OCI-LY1 (cell line): ENCODE results near the gene OXCT1.
A peak's percentile ranks its signal among the peaks of the same experiment; 100 is the strongest.
"Not testable (repeated sequence)": the region's sequence is repeated elsewhere in the genome, so short reads cannot be mapped to it uniquely, and the experiment has no call there.

ENCODE experiments used
- H2AFZ ChIP-seq: fragments of 200-600 bp; sonication (generic), shearing (Covaris generic); 2 replicates; pipeline ENCODE4 v1.6.0; 2014; ENCODE audit warnings: antibody characterized with exemption, mild to moderate bottlenecking, low read length
- H3F3A ChIP-seq: fragments of 200-600 bp; sonication (generic), shearing (Covaris generic); 2 replicates; pipeline ENCODE4 v1.6.0; 2014; ENCODE audit warnings: mild to moderate bottlenecking, antibody characterized with exemption, low read length, moderate library complexity; ENCODE audit not compliant: insufficient read depth
- H3K27ac ChIP-seq: fragments of 200-600 bp; sonication (generic); 2 replicates; pipeline ENCODE4 v1.5.1; 2014; ENCODE audit warnings: low read length, mixed run types, mild to moderate bottlenecking, low read depth; ENCODE audit not compliant: poor library complexity, severe bottlenecking
- H3K27me3 ChIP-seq: fragments of 200-600 bp; sonication (generic); 2 replicates; pipeline ENCODE4 v1.6.0; 2014; ENCODE audit warnings: antibody characterized with exemption, mild to moderate bottlenecking, low read length, moderate library complexity; ENCODE audit not compliant: insufficient read depth
- H3K36me3 ChIP-seq: fragments of 200-600 bp; sonication (generic); 2 replicates; pipeline ENCODE4 v1.6.1; 2014; ENCODE audit warnings: mild to moderate bottlenecking, antibody characterized with exemption, low read length, moderate library complexity, mixed read lengths; ENCODE audit not compliant: insufficient read depth
- H3K4me1 ChIP-seq: fragments of 200-600 bp; sonication (generic); 2 replicates; pipeline ENCODE4 v1.5.1; 2014; ENCODE audit warnings: mild to moderate bottlenecking, low read length, moderate library complexity; ENCODE audit not compliant: insufficient read depth, severe bottlenecking
- H3K4me2 ChIP-seq: fragments of 200-600 bp; sonication (generic), shearing (Covaris generic); 2 replicates; pipeline ENCODE4 v1.6.1; 2014; ENCODE audit warnings: low read length
- H3K4me3 ChIP-seq: fragments of 200-600 bp; sonication (generic); 2 replicates; pipeline ENCODE4 v1.5.1; 2014; ENCODE audit warnings: low read length, low read depth, mild to moderate bottlenecking, mixed read lengths; ENCODE audit not compliant: poor library complexity, severe bottlenecking
- H3K79me2 ChIP-seq: fragments of 200-600 bp; shearing (Covaris generic); 2 replicates; pipeline ENCODE4 v1.6.1; 2016; ENCODE audit warnings: mixed run types, low read length, mixed read lengths; ENCODE audit not compliant: insufficient read depth
- H3K9ac ChIP-seq: fragments of 200-600 bp; sonication (generic), shearing (Covaris generic); 2 replicates; pipeline ENCODE4 v1.6.1; 2014; ENCODE audit warnings: mild to moderate bottlenecking, low read length, mixed read lengths
- H3K9me2 ChIP-seq: fragments of 200-600 bp; sonication (generic), shearing (Covaris generic); 2 replicates; pipeline ENCODE4 v1.6.1; 2014; ENCODE audit warnings: low read depth, mild to moderate bottlenecking, low read length, mixed read lengths
- H3K9me3 ChIP-seq: fragments of 200-600 bp; shearing (Covaris generic); 2 replicates; pipeline ENCODE4 v1.6.1; 2014; ENCODE audit warnings: low read length, mixed read lengths
- H4K20me1 ChIP-seq: fragments of 200-600 bp; sonication (generic), shearing (Covaris generic); 2 replicates; pipeline ENCODE4 v1.6.0; 2016; ENCODE audit warnings: mild to moderate bottlenecking, low read length; ENCODE audit not compliant: insufficient read depth
- EZH2 ChIP-seq: fragments of 200-600 bp; sonication (generic), shearing (Covaris generic); IDR thresholded peaks from 2 replicates; pipeline ENCODE4 v1.8.0; 2017; ENCODE audit warnings: borderline replicate concordance, mixed run types, mild to moderate bottlenecking, antibody characterized with exemption, low read length, moderate library complexity, mixed read lengths
- TF ChIP-seq, protein P1 (sequence below): fragments of 200-600 bp; sonication (generic), shearing (Covaris generic); IDR thresholded peaks from 2 replicates; pipeline ENCODE4 v1.5.1; 2017; ENCODE audit warnings: mild to moderate bottlenecking, antibody characterized with exemption, low read length, moderate library complexity, mixed read lengths

The OXCT1 gene

DNA sequence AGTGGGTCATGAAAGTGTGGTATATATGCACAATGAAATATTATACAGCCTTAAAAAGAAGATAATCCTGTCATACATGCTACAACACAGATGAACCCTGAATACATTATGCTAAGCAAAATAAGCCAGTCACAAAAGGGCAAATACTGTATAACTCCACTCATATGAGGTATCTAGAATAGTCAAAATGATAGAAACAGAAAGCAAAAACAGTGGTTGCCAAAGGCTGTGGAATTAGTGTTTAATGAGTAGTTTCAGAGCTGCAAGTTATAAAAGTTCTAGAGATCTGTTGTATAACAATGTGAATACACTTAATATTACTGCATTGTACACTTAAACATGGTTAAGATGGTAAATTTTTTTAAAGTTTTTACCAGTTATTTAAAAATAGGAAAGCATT is 135.0 kb downstream of the OXCT1 start:
- H3K9me2 ChIP-seq = no peaks in the 10 kb centered on the region
- TF ChIP-seq, protein P1, sequence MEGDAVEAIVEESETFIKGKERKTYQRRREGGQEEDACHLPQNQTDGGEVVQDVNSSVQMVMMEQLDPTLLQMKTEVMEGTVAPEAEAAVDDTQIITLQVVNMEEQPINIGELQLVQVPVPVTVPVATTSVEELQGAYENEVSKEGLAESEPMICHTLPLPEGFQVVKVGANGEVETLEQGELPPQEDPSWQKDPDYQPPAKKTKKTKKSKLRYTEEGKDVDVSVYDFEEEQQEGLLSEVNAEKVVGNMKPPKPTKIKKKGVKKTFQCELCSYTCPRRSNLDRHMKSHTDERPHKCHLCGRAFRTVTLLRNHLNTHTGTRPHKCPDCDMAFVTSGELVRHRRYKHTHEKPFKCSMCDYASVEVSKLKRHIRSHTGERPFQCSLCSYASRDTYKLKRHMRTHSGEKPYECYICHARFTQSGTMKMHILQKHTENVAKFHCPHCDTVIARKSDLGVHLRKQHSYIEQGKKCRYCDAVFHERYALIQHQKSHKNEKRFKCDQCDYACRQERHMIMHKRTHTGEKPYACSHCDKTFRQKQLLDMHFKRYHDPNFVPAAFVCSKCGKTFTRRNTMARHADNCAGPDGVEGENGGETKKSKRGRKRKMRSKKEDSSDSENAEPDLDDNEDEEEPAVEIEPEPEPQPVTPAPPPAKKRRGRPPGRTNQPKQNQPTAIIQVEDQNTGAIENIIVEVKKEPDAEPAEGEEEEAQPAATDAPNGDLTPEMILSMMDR = no peak
- no peak for TF ChIP-seq EZH2
- no peaks in the 10 kb centered on the region for H3K9me3 ChIP-seq
- no peaks in the 10 kb centered on the region for H3K79me2 ChIP-seq
- peaks cover 41% of the 10 kb centered on the region for H3K36me3 ChIP-seq
- no peak overlapping the region for H3K9ac ChIP-seq
- H3K27me3 ChIP-seq = no peaks in the 10 kb centered on the region
- no peaks in the 10 kb centered on the region for H4K20me1 ChIP-seq
- no peak overlapping the region for H2AFZ ChIP-seq
- H3F3A ChIP-seq = no peaks in the 10 kb centered on the region
- no peak overlapping the region for H3K4me3 ChIP-seq
- H3K4me2 ChIP-seq = no peak overlapping the region
- no peak overlapping the region for H3K27ac ChIP-seq
- H3K4me1 ChIP-seq = no peaks in the 10 kb centered on the region

DNA sequence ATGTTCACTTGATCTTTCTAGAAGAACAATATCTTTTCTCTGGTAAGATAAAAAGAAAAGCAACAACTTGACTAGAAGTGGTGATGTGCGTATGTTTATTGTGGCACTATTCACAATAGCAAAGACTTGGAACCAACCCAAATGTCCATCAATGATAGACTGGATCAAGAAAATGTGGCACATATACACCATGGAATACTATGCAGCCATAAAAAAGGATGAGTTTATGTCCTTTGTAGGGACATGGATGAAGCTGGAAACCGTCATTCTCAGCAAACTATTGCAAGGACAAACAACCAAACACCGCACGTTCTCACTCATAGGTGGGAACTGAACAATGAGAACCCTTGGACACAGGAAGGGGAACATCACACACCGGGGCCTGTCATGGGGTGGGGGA is 140.8 kb downstream of the OXCT1 start:
- H3F3A ChIP-seq, H3K36me3 ChIP-seq, H4K20me1 ChIP-seq, H3K4me3 ChIP-seq, H3K4me2 ChIP-seq, H3K79me2 ChIP-seq, H3K9me3 ChIP-seq, H3K9ac ChIP-seq, H3K27ac ChIP-seq, H2AFZ ChIP-seq, H3K27me3 ChIP-seq, H3K4me1 ChIP-seq, H3K9me2 ChIP-seq: not testable (repeated sequence)

DNA sequence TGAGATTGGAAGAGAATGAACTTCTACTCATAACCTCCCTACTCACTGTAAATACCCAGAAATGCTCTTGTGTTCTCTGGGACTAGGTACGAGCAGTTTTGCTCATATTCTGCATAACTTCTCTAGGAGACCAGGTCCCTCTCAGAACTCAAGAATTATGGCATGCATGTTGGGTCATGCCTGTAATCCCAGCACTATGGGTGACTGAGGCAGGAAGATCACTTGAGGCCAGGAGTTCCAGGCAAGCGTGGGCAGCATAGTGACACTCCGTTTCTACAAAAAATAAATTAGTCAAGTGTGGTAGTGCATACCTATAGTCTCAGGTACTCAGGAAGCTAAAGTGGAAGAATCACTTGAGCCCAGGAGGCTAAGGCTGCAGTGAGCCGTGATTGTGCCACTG is 141.9 kb downstream of the OXCT1 start:
- Histone ChIP-seq H3K9me2 (no peaks in the 10 kb centered on the region), H3K4me3 (no peak overlapping the region), H3K79me2 (no peaks in the 10 kb centered on the region), H3K4me1 (no peaks in the 10 kb centered on the region), H3K9me3 (no peaks in the 10 kb centered on the region), H3K4me2 (no peak overlapping the region), H2AFZ (no peak overlapping the region), H4K20me1 (no peaks in the 10 kb centered on the region), H3K36me3 (peaks cover 6% of the 10 kb centered on the region; the same call in 1 of the 2 replicates), H3F3A (no peaks in the 10 kb centered on the region), H3K9ac (no peak overlapping the region), H3K27ac (no peak overlapping the region), H3K27me3 (no peaks in the 10 kb centered on the region)
- TF ChIP-seq, protein P1 = no peak
- TF ChIP-seq EZH2 = no peak

DNA sequence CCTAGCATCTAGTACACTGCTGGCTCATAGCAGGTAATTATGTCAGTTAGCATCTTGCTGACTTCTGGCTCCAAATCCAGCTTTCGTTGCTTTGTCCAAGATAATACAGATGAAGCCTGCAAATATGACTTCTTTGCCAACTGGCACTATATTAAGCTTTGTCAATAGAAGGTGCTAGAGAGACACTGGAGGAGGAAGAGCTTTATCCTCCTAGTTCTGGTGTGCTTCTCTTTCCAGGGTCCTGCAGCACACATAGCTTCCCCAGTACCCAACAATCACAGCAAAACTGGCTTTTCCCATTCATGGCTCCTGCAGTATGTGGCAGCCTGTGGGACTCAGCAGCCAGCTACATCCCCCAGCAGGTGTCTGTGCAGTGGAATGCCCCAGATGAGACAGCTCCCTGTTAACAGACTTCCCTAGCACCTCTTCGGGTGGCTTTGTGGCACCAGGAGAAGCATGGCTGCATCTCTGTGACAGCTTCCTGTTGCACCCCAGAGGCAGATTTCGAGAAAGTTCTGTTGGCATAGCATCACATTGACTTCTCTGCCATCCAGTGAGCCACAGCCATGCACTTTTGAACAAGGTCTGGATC is 147.8 kb downstream of the OXCT1 start:
- no peak overlapping the region for H2AFZ ChIP-seq
- no peak overlapping the region for H3K9ac ChIP-seq

More for the DNA sequence above, 147.8 kb downstream of the OXCT1 start:
- Histone ChIP-seq H3K4me3 (no peak overlapping the region), H3K79me2 (no peaks in the 10 kb centered on the region), H3F3A (no peaks in the 10 kb centered on the region), H3K4me1 (no peaks in the 10 kb centered on the region), H3K9me3 (no peaks in the 10 kb centered on the region), H3K4me2 (no peak overlapping the region), H4K20me1 (no peaks in the 10 kb centered on the region), H3K9me2 (no peaks in the 10 kb centered on the region), H3K27me3 (no peaks in the 10 kb centered on the region), H3K36me3 (no peaks in the 10 kb centered on the region), H3K27ac (no peak overlapping the region)
- TF ChIP-seq, protein P1 = peak; percentile 9; the same call in 1 of the 2 replicates
- TF ChIP-seq EZH2 = no peak
